Hematopoietic multipotent progenitor cell treated with erythropoietin and hydrocortisone succinate and interleukin-3 and kit ligand, for 8 days (in vitro differentiated cells): ENCODE results near the gene RELB.

Experiments used
- DNase-seq: peaks from one replicate; pipeline ENCODE4 v3.0.0-alpha.2; 2015

RELB gene

DNA sequence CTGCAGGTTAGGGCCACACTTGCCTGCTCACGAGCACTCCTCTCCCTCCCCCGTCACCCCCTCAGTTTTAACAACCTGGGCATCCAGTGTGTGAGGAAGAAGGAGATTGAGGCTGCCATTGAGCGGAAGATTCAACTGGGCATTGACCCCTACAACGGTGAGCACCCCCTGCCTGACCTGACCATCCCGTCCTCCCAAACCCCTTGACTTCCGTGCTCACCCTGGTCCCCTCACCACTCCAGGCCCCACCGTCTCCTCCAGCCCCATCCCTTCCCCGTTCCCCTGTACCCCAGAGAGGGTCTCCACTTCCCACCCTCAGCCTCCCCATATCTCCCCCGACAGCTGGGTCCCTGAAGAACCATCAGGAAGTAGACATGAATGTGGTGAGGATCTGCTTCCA, 24.0 kb downstream of the RELB start:
- no peak for DNase-seq

DNA sequence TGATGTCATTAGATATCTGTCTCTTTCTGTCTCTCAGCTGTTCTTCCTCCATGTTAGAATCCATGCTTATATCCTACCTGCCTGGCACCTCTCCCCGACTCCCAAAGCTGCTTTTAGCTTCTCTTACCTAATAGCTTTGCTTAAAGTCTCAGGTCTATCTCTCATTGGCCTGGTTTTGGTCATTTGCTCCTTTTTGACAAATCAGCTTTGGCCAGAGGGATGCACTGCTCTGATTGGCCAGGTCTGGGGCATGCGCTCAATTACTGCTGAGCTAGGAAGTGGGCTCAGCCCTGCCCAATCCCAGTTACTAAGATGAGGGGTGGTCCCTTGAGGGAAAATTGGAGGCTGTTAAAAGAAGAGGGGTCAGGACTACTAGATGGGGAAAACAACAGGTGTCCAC, 26.1 kb downstream of the RELB start:
- no peak for DNase-seq

DNA sequence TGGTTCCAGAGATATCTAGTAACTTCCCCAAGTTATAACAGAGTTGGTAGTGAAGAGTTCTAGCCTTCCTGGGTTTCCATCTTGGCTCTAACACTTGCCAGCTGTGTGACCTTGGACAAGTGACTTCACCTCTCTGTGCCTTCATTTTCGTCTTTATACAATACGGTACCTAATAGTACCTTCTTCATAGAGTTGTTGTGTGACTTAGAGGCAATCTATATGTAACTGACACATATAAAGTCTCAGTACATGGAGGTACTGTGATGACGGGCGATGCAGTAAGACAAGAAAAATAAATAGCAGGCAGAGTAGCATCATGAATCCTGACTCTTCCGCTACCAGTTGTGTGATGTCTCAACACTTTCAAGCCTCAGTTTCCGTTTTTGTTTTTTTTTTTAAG, 29.6 kb downstream of the RELB start:
- DNase-seq: no peak

GRCh38 chr19:45032421-45032820, 31.2 kb downstream of the RELB start:
- DNase-seq: no peak

GRCh38 chr19:45035755-45036154, 34.5 kb downstream of the RELB start:
- no peak for DNase-seq

DNA sequence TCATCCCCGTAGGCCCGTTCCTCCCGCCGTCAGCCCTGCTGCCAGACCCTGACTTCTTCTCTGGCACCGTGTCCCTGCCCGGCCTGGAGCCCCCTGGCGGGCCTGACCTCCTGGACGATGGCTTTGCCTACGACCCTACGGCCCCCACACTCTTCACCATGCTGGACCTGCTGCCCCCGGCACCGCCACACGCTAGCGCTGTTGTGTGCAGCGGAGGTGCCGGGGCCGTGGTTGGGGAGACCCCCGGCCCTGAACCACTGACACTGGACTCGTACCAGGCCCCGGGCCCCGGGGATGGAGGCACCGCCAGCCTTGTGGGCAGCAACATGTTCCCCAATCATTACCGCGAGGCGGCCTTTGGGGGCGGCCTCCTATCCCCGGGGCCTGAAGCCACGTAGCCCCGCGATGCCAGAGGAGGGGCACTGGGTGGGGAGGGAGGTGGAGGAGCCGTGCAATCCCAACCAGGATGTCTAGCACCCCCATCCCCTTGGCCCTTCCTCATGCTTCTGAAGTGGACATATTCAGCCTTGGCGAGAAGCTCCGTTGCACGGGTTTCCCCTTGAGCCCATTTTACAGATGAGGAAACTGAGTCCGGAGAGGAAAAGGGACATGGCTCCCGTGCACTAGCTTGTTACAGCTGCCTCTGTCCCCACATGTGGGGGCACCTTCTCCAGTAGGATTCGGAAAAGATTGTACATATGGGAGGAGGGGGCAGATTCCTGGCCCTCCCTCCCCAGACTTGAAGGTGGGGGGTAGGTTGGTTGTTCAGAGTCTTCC, 36.3 kb downstream of the RELB start:
- no peak for DNase-seq

GRCh38 chr19:45038931-45039893, 37.9 kb downstream of the RELB start, which contains the start of gene CLASRP:
CLASRP (plus strand) TSS chr19:45039045; CDS start chr19:45040213, 1,168 bp downstream.
- peak; percentile 91 for DNase-seq

- no peak for DNase-seq
These were observed 39.0 kb downstream of the RELB start for GRCh38 chr19:45040059-45040771.

DNA sequence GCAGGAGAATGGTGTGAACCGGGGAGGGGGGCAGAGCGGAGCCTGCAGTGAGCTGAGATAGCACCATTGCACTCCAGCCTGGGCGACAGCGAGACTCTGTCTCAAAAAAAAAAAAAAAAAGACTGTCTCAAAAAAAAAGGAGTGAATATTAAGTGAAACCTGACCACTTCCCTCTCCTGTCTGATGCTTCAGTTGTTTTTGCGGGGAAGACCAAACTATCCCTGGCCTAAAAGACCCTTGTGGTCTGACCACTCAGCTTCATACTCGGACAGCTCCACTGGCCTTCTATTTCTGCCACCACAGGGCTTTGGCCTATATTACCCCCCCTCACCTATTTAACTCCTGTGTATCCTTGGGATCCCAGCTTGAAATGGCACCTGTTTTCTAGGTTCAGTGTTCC, 39.9 kb downstream of the RELB start:
- DNase-seq: no peak

DNA sequence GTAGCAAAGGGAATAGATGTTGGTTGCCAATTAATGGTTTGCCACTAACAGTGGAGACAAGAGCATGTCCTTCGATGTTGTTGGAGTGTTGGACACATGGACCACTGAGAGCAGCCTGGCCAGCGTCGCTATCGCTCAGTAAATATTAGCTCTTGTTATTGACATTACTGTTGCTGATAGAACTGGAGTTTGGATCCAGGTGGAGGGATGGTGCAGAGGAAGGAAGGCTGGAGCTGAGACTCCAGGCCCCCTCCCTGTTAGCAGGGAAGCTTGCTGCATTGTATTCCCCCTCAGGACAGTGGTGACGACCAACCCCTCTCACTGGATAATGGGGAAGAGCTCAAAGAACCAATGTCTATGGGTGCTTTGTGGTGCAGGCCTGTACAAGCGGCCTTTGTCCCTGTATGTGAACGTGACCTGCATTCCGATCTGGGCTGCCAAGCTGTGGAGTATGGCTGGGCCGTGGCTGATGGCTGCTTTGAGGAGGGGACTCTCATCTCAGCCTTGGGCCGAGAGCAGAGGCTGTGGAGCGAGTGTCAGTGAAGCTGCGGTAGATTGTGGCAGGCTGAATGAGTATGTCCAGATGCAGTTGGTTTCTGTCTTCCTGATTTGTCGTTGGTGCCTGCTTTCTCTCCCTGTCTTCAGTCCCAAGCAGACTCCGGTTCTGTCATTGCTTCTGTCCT, 44.5 kb downstream of the RELB start:
- no peak for DNase-seq

- no peak for DNase-seq
These were observed 45.1 kb downstream of the RELB start for GRCh38 chr19:45046355-45046754.

DNA sequence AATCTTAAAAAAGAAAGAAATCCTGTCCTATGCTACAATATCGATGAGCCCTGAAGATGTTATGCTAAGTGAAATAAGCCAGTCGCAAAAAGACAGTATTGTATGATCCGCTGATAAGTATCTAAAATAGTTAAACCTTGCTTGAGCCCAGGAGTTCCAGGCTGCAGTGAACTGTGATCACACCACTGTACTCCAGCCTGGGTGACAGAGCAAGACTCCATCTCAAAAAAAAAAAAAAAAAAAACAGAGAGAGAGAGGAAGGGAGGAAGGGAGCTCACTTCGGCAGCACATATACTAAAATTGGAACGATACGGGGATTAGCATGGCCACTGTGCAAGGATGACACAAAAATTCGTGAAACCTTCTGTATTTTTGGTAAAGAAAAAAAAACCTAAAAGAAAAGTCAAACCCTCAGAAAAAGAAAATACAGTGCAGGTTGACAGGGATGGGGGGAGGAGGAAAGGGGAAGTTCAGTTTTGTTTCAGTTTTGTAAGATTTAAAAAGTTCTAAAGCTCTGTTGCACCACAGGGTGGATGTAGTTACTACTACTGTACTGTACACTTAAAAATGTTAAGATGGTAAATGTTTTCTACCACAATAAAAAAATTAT, 46.0 kb downstream of the RELB start:
- no peak for DNase-seq

DNA sequence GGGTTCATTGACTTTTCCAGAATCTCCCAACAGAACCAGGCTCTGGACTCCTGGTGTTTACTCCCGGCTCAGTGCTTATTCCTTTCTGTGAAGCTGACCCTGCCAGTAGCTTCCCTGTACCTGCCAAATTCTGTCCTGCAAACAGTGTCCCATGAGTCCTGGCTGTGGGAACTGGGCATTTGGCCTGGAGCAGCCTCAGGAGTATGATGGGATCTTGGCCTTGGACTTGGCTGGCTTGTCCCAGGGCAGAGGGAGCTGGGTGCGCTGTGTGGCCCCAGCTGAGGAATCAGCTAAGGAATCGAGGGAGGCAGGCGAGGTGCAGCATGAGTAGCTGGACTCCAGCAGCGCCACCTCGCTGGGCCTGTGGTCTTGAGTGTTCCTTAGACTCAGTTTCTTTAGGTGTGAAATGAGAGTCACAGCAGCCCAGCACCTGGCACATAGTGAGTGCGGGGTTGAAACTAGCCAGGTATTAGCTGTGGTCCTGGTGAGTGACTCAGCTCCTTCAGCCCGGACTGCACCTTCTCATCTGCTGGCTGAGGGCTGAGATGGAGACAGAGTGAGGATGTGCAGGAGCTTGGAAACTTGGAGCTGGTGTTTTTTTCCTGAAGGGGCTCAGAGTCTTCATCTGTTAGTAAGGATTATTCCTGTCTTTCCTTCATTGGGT, 47.9 kb downstream of the RELB start:
- no peak for DNase-seq

- no peak for DNase-seq
These were observed 48.8 kb downstream of the RELB start for GRCh38 chr19:45050036-45050435.

DNA sequence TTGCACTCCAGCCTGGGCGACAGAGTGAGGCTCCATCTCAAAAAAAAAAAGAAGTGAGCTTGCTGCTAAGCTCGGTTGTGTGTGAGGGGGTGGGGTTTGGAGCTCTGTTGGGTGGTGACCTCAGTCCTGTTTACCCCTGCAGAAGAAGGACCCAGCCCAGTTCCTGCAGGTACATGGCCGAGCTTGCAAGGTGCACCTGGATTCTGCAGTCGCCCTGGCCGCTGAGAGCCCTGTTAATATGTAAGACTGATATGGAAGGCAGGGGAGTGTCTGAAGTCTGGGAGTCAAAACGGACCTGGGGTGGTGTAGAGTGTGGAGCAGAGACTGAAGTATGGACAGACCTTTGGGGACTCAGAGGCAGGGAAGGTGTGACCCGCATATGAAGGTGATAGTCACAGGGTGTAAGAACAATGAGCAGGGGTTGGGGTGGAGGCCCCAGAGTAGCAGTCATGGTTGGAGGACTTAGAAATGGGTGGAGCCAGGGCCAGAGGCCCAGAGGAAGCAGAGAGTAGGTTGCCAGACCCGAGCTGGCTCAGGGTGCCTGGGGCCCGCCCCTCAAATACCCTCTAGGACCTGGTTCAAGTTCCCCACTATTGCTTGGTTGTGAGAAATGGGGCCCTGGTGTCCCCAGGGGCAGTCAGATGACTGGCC, 50.8 kb downstream of the RELB start:
- no peak for DNase-seq

- DNase-seq: no peak
These were observed 55.6 kb downstream of the RELB start for GRCh38 chr19:45056831-45057230.

DNA sequence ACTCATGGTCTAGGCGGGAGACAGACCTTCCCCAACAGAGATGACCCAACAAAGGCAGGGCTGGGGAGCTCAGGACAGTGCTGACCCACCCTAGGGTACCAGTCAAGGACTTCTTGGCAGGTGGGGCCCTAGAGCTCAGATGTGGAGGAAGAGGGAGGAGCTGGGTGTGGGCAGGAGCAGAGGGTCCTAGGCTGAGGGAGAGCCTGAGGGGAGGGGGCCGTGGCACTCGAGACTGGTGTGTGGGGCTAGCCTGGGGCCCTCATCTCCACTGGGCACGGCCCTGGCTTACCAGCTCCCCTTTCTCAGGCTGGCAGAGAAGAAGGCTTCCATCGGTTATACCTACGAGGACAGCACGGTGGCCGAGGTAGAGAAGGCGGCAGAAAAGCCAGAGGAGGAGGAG, 56.2 kb downstream of the RELB start:
- DNase-seq: no peak

GRCh38 chr19:45058622-45059159, 57.4 kb downstream of the RELB start:
- peak; percentile 22 for DNase-seq

- peak; percentile 89 for DNase-seq
These were observed 58.1 kb downstream of the RELB start for GRCh38 chr19:45059258-45059965.

GRCh38 chr19:45061965-45062364, 60.7 kb downstream of the RELB start:
- no peak for DNase-seq
